ENCODE measurements around the gene SBK1. TPM values are rescaled to one million over a fixed set of nuclear protein-coding genes. Genes with fewer than 3 reads are reported as not detected.

The SBK1 gene
- total RNA-seq, 2 experiments from 2014 or later, result 0.22 to 0.63 TPM

- intact Hi-C loops (cut with micrococcal nuclease; ENCODE audit: unreplicated experiment), result no loop called here
- POLR2A ChIA-PET, result no interaction called here
Measured at GRCh38 chr16:28307936-28308335, 15.6 kb downstream of the SBK1 start.

GRCh38 chr16:28308794-28309584, 16.7 kb downstream of the SBK1 start:
- BruUV-seq (replicated peaks), result no TSS peak
- intact Hi-C loops (cut with micrococcal nuclease; ENCODE audit: unreplicated experiment), result no loop called here
- CTCF ChIA-PET (ENCODE audit: unreplicated experiment), result no interaction called here
- no peaks in the 10 kb centered on the region for H3K79me2 ChIP-seq (ENCODE audit: insufficient read depth, low read depth, low read length)
- H3K9me2 ChIP-seq (ENCODE audit: insufficient read depth, low read length), result no peaks in the 10 kb centered on the region
- no peaks in the 10 kb centered on the region for H4K20me1 ChIP-seq (ENCODE audit: insufficient read depth, low read length)
- H3K4me3 ChIP-seq (ENCODE audit: low read depth, low read length, poor library complexity, severe bottlenecking), result no peak overlapping the region
- H3K9me3 ChIP-seq (ENCODE audit: low read length), result no peaks in the 10 kb centered on the region
- POLR2A ChIA-PET, result no interaction called here
- H2AFZ ChIP-seq (ENCODE audit: low read length), result no peak overlapping the region
- no peaks in the 10 kb centered on the region for H3K4me1 ChIP-seq (ENCODE audit: insufficient read depth, low read length, poor library complexity, severe bottlenecking)
- no peaks in the 10 kb centered on the region for H3K36me3 ChIP-seq (ENCODE audit: insufficient read depth, low read length)
- DNase-seq (ENCODE audit: low spot score), result no peak
- H3K27ac ChIP-seq (ENCODE audit: low read depth, low read length, poor library complexity, severe bottlenecking), result no peak overlapping the region
- H3K4me2 ChIP-seq (ENCODE audit: low read length), result no peak overlapping the region
- no peak for TF ChIP-seq CTCF (conservative IDR thresholded peaks at IDR 0.05; ENCODE audit: low read length)
- TF ChIP-seq EZH2phosphoT487 (IDR thresholded peaks at IDR 0.05; ENCODE audit: borderline replicate concordance, low read depth, low read length), result no peak

More at GRCh38 chr16:28307936-28308335, 15.6 kb downstream of the SBK1 start:
- BruUV-seq (replicated peaks), result no TSS peak
- Histone ChIP-seq H3K9me2 (ENCODE audit: insufficient read depth, low read length) (no peaks in the 10 kb centered on the region), H4K20me1 (ENCODE audit: insufficient read depth, low read length) (no peaks in the 10 kb centered on the region), H3K36me3 (ENCODE audit: insufficient read depth, low read length) (no peaks in the 10 kb centered on the region), H3K4me3 (ENCODE audit: low read depth, low read length, poor library complexity, severe bottlenecking) (no peak overlapping the region), H3K79me2 (ENCODE audit: insufficient read depth, low read depth, low read length) (no peaks in the 10 kb centered on the region), H3K4me1 (ENCODE audit: insufficient read depth, low read length, poor library complexity, severe bottlenecking) (no peaks in the 10 kb centered on the region), H3K4me2 (ENCODE audit: low read length) (no peak overlapping the region), H2AFZ (ENCODE audit: low read length) (no peak overlapping the region), H3K9me3 (ENCODE audit: low read length) (no peaks in the 10 kb centered on the region), H3K27ac (ENCODE audit: low read depth, low read length, poor library complexity, severe bottlenecking) (no peak overlapping the region)
- no peak for DNase-seq (ENCODE audit: low spot score)
- TF ChIP-seq CTCF (conservative IDR thresholded peaks at IDR 0.05; ENCODE audit: low read length), result no peak
- CTCF ChIA-PET (ENCODE audit: unreplicated experiment), result no interaction called here

- no peaks in the 10 kb centered on the region for H3K36me3 ChIP-seq (ENCODE audit: insufficient read depth, low read length)
- H4K20me1 ChIP-seq (ENCODE audit: insufficient read depth, low read length), result no peaks in the 10 kb centered on the region
- no peak overlapping the region for H2AFZ ChIP-seq (ENCODE audit: low read length)
- BruUV-seq (replicated peaks), result no TSS peak
- ChIA-PET POLR2A (no interaction called here), CTCF (ENCODE audit: unreplicated experiment) (no interaction called here)
- no peak overlapping the region for H3K4me3 ChIP-seq (ENCODE audit: low read depth, low read length, poor library complexity, severe bottlenecking)
- H3K9me3 ChIP-seq (ENCODE audit: low read length), result no peaks in the 10 kb centered on the region
- no peaks in the 10 kb centered on the region for H3K9me2 ChIP-seq (ENCODE audit: insufficient read depth, low read length)
- H3K4me1 ChIP-seq (ENCODE audit: insufficient read depth, low read length, poor library complexity, severe bottlenecking), result no peaks in the 10 kb centered on the region
- H3K27ac ChIP-seq (ENCODE audit: low read depth, low read length, poor library complexity, severe bottlenecking), result no peak overlapping the region
- DNase-seq (ENCODE audit: low spot score), result no peak
- no peaks in the 10 kb centered on the region for H3K79me2 ChIP-seq (ENCODE audit: insufficient read depth, low read depth, low read length)
- no peak overlapping the region for H3K4me2 ChIP-seq (ENCODE audit: low read length)
- intact Hi-C loops (cut with micrococcal nuclease; ENCODE audit: unreplicated experiment), result no loop called here
- TF ChIP-seq EZH2phosphoT487 (IDR thresholded peaks at IDR 0.05; ENCODE audit: borderline replicate concordance, low read depth, low read length), result no peak
- no peak for TF ChIP-seq CTCF (conservative IDR thresholded peaks at IDR 0.05; ENCODE audit: low read length)
Measured at GRCh38 chr16:28309811-28310311, 17.5 kb downstream of the SBK1 start.

All from OCI-LY7 (cell line).